NCI-H2196 (cell line): ENCODE measurements around the gene GSX1.
"Not testable (repeated sequence)": the region's sequence is repeated elsewhere in the genome, so short reads cannot be mapped to it uniquely, and the experiment has no call there.

Experiments used
- DNase-seq: peaks from one replicate; lab custom pipeline; 2025; ENCODE audit not compliant: unreplicated experiment; lab: John Stamatoyannopoulos, UW

Gene GSX1

DNA sequence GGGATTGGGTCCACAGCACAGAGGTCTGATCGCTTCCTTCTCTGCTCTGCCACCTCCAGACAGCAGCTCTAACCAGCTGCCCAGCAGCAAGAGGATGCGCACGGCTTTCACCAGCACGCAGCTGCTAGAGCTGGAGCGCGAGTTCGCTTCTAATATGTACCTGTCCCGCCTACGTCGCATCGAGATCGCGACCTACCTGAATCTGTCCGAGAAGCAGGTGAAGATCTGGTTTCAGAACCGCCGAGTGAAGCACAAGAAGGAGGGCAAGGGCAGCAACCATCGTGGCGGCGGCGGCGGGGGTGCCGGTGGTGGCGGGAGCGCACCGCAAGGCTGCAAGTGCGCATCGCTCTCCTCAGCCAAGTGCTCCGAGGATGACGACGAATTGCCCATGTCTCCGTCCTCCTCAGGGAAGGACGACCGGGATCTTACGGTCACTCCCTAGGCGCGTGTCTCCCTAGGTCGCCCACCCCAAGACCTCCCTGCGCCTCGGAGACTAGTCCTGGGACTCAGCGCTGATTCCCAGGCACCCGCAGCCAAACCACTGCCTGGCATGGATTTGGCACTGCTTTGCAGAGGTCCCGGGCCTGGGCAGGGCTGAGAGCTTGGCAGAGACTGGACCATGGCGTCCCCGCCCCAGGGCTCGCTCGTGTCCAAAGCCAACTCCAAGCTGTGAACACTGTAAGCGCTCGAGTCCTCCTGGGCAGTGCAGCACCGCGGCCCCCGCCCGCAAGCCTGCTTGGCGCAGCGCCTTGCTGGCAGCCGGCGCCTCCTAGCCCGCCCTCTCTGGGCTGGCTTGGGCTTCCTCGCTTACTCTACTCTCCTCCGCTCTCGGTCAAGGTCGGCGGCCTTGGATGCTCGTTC lies 1.5 kb downstream of the GSX1 start:
- DNase-seq = no peak

GRCh38 chr13:27794368-27794691 lies 2.0 kb downstream of the GSX1 start:
- no peak for DNase-seq

DNA sequence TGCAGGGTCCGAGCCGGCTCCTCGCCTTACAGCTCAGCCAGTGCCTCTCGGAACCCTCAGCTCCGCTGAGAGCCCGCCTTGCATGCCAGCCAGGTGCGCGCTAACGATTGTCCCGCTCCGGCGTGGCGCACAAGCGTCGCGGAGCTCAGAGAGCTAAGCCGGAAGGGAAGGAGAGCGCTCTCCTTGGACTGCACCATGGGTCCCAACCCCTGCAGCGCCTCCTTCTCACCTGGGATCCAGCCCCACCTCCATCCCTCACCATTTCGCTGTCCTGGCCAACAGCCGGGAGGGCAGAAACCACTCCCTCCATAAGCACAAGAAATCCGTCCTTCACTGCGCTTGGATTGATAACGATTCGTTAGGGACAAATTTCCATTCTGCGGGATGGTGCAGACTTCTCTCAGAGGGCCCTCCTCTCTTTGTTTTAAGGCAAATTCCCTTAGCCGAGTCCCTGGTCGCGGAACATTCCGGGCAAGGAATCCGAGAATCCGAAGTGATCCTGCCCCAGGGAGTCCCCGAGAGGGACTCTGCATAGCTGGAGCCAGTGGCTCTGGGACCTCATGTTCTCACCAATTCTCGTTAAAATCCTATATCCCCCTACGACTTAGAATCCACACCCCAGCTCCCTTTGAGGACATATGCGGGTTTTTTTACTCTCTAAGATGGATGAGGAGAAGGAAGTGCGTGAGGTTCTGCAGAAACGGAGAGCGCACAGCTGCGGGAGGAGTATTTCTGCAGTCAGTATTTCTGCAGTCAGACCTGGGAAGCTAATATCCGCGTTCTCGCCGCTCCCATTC lies 2.8 kb downstream of the GSX1 start:
- no peak for DNase-seq

DNA sequence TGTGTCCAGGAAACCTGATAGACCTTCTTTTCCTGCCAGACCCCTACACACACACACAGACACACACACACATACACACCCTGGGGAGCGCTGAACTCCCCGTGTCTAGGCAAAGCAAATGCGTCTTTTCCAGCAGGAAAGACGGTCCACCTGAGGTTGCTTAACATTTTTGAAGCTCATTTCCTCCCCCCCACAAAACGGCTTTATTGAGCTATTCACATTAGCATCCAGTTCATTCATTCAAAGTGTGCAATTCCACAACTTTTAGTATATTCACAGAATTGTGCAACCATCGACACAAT lies 3.4 kb downstream of the GSX1 start:
- DNase-seq = no peak

GRCh38 chr13:27796544-27797227 lies 4.4 kb downstream of the GSX1 start:
- no peak for DNase-seq

GRCh38 chr13:27797228-27797624 lies 4.9 kb downstream of the GSX1 start:
- DNase-seq = no peak

DNA sequence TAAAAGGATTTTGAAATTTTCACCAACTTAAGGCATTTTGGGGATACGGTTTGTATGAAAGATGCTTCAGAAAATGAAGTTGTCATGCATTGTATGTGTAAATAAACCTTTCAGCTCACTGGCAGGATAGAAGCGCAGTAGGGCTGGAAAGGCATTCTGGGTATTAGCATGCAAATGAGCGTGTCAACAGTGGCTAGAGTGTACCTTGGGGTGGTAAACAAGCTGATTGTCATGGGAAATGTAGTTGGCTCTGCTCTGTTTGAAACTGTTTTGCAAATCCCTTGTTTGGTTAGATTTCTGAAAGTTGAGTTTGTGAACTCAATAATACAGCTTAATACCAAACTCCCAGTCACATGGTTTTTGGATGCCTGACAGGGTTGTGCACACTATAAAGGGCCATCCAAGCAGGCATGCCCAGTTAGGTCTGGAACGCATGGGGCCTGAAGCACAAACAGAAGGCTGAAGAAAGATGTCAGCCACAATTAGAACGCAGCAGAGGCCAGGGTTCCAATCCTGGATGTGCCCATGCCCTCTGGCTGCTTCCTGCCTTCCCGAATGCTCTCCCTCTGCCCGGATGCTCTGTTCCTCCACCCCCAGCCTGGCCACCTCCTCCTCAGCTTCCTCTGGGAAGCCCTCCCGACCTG lies 14.6 kb downstream of the GSX1 start:
- no peak for DNase-seq

DNA sequence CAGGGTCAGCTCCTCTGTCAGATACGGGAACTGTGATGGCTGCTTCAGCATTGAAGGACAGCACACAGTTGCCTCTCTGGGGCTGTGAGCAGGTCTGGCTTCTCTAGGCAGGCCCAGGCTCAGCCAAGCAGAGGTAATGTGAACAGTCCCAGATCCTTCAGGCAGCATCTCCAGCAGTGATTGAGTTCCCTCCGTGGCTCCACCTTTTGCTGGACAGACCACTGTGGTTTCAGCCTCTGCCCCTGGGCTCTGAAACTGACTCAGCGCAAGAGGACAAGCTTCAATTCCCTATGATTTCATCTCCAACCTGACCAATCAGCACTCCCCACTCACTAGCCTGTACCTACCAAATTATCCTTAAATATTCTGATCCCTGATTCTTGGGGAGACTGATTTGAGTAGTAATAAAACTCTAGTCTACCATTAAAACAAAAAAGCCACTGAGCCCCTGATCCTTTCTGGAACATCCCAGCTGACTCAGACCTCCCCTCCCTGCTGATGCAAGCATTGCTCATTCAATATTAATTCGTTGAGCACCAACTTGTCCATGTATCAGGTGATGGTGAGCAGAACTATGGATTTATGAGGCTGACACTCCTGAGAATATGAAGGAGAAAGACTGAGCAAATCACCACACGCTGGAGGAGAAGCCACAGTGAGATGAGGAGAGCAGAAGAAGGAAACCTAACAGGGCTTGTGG lies 16.7 kb downstream of the GSX1 start:
- DNase-seq = no peak

DNA sequence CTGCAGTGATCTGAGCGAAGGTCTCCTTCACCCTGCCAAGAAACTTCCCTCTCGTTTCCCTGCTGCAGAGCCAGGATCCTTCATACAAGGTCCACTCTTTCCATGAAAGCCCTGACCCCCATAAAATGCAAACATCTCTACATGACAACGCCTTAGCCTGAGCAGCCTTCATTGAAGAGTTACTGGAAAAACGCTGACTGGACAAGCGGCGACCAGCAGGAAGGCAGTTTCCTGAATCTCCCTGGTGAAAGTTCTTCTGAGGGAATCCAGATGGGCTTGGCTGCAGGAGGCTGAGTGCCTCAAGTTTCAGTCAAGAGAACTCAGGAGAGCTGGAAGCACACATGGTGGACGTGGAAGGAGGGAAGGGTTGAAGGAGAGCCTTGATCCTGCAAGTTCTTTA lies 17.7 kb downstream of the GSX1 start:
- no peak for DNase-seq

- no peak for DNase-seq
These were observed 18.2 kb downstream of the GSX1 start for GRCh38 chr13:27810461-27810860.

- no peak for DNase-seq
These were observed 21.5 kb downstream of the GSX1 start for GRCh38 chr13:27813826-27814225.

DNA sequence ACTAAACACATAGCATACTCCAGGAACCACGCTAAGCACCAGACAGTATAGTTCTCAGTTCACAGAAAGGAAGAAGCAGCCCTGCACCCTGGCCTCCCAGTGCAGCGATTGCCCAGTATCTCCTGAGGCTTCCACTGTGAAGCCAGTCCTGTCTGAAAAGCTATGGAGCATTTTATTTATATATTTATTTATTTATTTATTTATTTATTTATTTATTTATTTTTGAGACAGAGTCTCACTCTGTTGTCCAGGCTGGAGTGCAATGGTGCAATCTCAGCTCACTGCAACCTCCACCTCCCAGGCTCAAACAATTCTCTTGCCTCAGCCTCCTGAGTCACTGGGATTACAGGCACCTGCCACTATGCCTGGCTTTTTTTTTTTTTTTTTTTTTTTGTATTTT lies 25.5 kb downstream of the GSX1 start:
- not testable (repeated sequence) for DNase-seq

GRCh38 chr13:27820524-27821482 lies 28.5 kb downstream of the GSX1 start:
- DNase-seq = no peak

DNA sequence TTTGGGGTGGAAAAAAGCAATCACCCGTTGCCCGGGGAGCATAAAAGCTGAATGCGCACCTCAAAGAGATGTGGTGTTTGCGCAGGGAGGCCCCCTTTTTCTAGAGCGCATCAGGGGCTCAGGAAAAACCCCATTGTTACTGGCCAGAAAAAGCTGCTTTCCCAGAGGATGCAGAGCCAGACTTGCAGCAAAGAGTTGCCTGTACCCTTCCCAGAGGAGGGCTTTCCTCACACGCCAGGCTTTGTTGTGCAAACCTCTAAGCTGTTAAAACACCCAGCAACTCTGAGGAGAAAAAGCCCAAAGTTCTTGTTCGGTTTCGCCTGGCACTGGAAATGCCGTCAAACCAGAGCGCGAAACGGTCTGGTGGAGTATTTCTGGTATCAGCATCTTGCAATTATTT lies 29.3 kb downstream of the GSX1 start:
- no peak for DNase-seq

GRCh38 chr13:27822258-27822872 lies 30.1 kb downstream of the GSX1 start:
- no peak for DNase-seq

DNA sequence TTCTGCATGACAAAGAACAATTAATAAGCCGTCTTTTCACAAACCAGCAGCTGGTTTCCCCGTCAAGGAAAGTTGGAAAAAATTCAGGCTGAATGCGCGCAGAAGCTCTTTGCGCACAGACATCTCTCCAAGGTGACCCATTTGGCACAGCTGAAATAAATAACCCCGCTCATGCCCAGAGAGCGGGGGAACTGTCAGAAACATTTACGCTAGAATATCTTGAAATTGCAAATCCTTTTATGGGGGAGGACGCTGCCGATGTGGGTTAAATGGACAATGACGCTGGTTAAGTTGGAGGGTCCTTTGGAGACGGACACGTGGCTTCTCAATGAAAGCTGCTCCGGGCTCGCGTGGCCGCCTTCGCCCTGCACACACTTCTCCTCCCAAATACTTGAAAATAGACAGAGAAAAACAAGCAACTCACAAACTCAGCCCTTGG lies 30.6 kb downstream of the GSX1 start:
- no peak for DNase-seq

- DNase-seq = no peak
These were observed 31.8 kb downstream of the GSX1 start for GRCh38 chr13:27824121-27824520.

DNA sequence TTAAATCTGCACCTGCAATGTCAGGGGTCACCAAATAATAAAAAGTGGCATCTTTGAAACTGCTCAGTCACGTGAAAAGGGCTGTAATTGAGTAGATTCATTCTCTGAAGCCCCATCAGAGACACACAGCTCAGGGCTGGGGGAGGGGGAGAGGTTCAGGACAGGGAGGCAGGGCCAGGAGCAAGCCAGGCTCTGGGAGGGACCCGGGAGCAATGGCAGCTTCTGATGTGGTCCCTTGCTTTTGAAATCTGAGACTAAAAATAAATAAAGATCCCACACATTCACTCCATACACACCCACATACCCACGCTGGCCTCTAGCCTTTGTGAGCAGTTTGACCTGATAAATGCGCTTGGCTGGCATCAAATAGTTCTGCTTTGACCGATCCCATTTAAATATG lies 32.8 kb downstream of the GSX1 start:
- no peak for DNase-seq
